Measurements from ENCODE around the gene GDE1. TPM values are rescaled to one million over a fixed set of nuclear protein-coding genes. Genes with fewer than 3 reads are reported as not detected.

Gene GDE1
- total RNA-seq, 2 experiments from 2014 or later, result 19.7 to 25.9 TPM

DNA sequence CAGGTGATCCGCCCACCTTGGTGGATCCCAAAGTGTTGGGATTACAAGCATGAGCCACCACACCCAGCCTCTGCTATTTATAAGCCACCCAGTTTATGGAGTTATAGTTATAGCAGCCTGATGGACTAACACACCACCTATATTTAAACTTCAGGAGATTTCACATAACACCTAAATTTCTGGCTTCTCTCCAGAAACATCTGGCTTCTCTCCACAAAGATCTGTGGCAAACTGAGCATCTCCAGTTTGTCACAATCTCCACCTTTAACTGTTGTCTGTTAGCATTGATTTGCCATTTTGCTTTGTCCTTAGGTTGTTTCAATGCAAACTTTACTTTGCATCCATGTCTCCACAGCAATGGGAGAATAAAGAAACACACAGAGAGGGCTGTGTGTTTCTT, 39.6 kb downstream of the GDE1 start:
- H3K9me3 Mint-ChIP-seq (ENCODE audit: insufficient read depth), result no peaks in the 10 kb centered on the region
- ATAC-seq, result no peak
- POLR2A ChIA-PET, result no interaction called here

DNA sequence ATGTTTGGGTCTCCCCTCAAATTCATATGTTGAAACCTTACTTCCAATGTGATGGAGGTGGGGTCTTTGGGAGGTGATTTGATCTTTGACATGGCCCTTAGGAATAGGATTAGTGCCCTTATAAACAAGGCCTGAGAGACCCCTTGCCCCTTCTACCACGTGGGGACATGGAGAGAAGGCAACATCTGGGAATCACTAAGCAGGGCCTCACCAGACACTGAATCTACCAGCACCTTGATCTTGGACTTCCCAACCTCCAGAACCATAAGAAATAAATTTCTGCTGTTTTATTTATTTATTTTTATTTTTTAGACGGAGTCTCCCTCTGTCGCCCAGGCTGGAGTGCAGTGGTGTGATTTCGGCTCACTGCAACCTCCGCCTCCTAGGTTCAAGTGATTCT, 40.1 kb downstream of the GDE1 start:
- H3K4me1 Mint-ChIP-seq (ENCODE audit: low read depth), result no peaks in the 10 kb centered on the region

More for the DNA sequence above, 39.6 kb downstream of the GDE1 start:
- Mint-ChIP-seq H3K36me3 (ENCODE audit: low read depth) (no peaks in the 10 kb centered on the region), H3K27ac (no peak overlapping the region), H3K4me3 (no peak overlapping the region), H3K27me3 (ENCODE audit: low read depth) (peaks cover 8% of the 10 kb centered on the region), H3K4me1 (ENCODE audit: low read depth) (no peaks in the 10 kb centered on the region)
- CTCF ChIA-PET, result no interaction called here
- DNase-seq, result no peak

DNA sequence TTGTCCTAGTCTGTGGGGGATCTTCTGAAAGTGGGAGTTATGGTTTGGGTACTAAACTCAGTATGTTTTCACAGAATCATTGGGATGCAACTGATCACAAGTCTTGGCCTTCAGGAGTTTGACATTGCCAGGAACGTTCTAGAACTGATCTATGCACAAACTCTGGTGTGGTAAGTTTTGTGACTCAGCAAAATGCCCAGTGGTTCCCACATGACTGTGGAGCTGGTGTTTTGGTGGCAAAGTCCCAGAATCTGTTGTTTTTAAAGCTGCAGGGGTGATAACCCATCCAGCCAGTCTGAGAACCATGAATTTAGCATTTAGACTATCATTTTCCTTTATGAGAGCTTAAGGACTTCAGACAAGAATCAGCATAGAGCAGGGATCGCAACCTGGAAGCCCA, 40.6 kb downstream of the GDE1 start:
- no peaks in the 10 kb centered on the region for H3K4me1 Mint-ChIP-seq (ENCODE audit: low read depth)
- ATAC-seq (no peak), DNase-seq (no peak)
- H3K4me3 Mint-ChIP-seq, result no peak overlapping the region
- POLR2A ChIA-PET, result no interaction called here
- CTCF ChIA-PET, result interaction anchor here (0.9 kb wide), 1 partner anchor 22 kb away, joined by 5 read pairs; no protein-coding TSS in a partner anchor
- H3K9me3 Mint-ChIP-seq (ENCODE audit: insufficient read depth), result no peaks in the 10 kb centered on the region
- no peaks in the 10 kb centered on the region for H3K36me3 Mint-ChIP-seq (ENCODE audit: low read depth)
- H3K27ac Mint-ChIP-seq, result no peak overlapping the region
- H3K27me3 Mint-ChIP-seq (ENCODE audit: low read depth), result peaks cover 8% of the 10 kb centered on the region

More for the DNA sequence above, 40.1 kb downstream of the GDE1 start:
- ChIA-PET POLR2A (no interaction called here), CTCF (interaction anchor here (0.9 kb wide), 1 partner anchor 21 kb away, joined by 5 read pairs; no protein-coding TSS in a partner anchor)
- no peaks in the 10 kb centered on the region for H3K36me3 Mint-ChIP-seq (ENCODE audit: low read depth)
- no peak overlapping the region for H3K4me3 Mint-ChIP-seq
- no peaks in the 10 kb centered on the region for H3K9me3 Mint-ChIP-seq (ENCODE audit: insufficient read depth)
- no peak overlapping the region for H3K27ac Mint-ChIP-seq
- ATAC-seq (no peak), DNase-seq (no peak)
- H3K27me3 Mint-ChIP-seq (ENCODE audit: low read depth), result peaks cover 8% of the 10 kb centered on the region

DNA sequence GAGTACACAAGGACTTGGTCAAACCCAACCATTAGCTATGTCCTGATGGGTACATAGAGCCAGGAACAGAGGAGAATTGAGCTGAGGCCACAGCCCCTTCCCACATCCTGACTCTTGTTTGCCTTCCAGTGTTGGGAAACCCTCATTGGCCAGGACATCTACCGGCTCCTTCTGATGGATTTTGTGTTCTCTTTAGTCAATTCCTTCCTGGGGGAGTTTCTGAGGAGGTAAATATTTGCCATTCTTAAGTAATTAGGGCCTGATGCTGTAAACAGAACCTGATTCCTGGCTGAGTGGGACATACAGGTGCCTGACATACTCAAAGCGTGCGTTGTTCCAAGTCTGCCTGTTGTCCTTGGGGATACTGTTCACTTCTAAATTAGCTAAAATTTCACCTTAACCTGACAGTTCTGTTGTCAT, 42.6 kb downstream of the GDE1 start:
- Mint-ChIP-seq H3K27me3 (ENCODE audit: low read depth) (peaks cover 8% of the 10 kb centered on the region), H3K4me3 (no peak overlapping the region), H3K27ac (no peak overlapping the region), H3K36me3 (ENCODE audit: low read depth) (no peaks in the 10 kb centered on the region), H3K4me1 (ENCODE audit: low read depth) (no peaks in the 10 kb centered on the region), H3K9me3 (ENCODE audit: insufficient read depth) (no peaks in the 10 kb centered on the region)
- POLR2A ChIA-PET, result no interaction called here
- ATAC-seq (no peak), DNase-seq (no peak)
- CTCF ChIA-PET, result interaction anchor here (0.6 kb wide), 1 partner anchor 23 kb away, joined by 3 read pairs; no protein-coding TSS in a partner anchor

DNA sequence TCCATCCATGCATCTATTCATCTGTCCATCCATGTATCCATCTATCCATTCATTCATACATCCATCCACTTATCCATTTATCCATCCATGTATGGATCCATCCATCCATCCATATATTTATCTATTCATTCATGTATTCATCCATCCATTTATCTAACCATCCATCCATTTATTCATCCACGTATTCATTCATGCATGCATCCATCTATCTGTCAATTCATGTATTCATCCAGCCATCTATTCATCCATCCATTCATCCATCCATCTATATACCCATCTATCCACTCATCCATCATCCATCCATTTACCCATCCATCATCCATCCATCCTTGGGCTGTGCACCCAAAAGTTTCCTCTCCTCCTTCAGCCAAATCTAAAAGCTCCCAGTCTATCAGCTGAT, 43.4 kb downstream of the GDE1 start:
- Mint-ChIP-seq H3K9me3 (ENCODE audit: insufficient read depth) (no peaks in the 10 kb centered on the region), H3K4me1 (ENCODE audit: low read depth) (no peaks in the 10 kb centered on the region), H3K27ac (no peak overlapping the region), H3K4me3 (no peak overlapping the region), H3K27me3 (ENCODE audit: low read depth) (peaks cover 8% of the 10 kb centered on the region), H3K36me3 (ENCODE audit: low read depth) (no peaks in the 10 kb centered on the region)
- DNase-seq (no peak), ATAC-seq (no peak)
- ChIA-PET CTCF (interaction anchor here (0.6 kb wide), 1 partner anchor 24 kb away, joined by 3 read pairs; no protein-coding TSS in a partner anchor), POLR2A (no interaction called here)

DNA sequence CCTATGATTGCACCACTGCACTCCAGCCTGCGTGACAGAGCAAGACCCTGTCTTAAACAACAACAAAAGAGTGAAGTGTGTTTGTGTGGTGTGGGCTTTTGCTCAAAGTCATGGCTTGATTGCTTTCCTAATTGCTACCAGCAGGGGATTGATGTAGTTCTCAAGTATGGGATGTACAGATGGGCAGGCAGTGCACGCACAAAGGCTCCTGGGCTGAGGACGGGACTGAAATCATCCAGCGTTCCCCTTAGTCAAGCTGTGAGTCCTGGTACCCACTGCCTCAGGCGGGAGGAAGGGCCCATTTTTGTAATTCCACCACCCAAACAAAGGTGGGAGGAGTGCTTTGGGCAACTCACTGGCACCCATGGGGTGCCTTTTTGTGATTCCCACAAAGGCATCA, 47.3 kb downstream of the GDE1 start:
- ChIA-PET CTCF (no interaction called here), POLR2A (no interaction called here)
- Mint-ChIP-seq H3K27me3 (ENCODE audit: low read depth) (peaks cover 6% of the 10 kb centered on the region), H3K27ac (no peak overlapping the region), H3K36me3 (ENCODE audit: low read depth) (no peaks in the 10 kb centered on the region), H3K4me1 (ENCODE audit: low read depth) (no peaks in the 10 kb centered on the region), H3K4me3 (no peak overlapping the region), H3K9me3 (ENCODE audit: insufficient read depth) (no peaks in the 10 kb centered on the region)
- ATAC-seq (no peak), DNase-seq (no peak)

DNA sequence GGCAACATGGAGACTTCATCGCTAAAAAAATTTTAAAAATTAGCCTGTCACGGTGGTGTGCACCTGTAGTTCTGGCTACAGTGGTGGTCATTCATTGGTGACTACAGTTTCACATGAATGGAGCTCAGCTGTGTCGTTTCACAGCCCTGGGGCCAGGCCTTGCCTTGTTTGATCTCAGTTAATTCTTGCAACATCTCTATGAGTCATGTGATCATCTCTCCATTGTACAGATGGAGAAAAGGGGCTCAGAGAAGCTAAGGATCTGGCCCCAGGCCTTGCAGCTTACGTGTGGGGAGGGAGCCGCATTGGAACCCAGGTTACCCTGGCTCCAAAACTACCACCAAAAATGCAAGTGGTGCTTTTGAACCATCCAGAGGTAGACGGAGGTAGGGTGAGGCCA, 49.4 kb downstream of the GDE1 start:
- no peak overlapping the region for H3K4me3 Mint-ChIP-seq
- CTCF ChIA-PET, result no interaction called here
- DNase-seq, result no peak
- H3K9me3 Mint-ChIP-seq (ENCODE audit: insufficient read depth), result no peaks in the 10 kb centered on the region
- ATAC-seq, result no peak
- H3K4me1 Mint-ChIP-seq (ENCODE audit: low read depth), result no peaks in the 10 kb centered on the region
- H3K27ac Mint-ChIP-seq, result no peak overlapping the region
- H3K36me3 Mint-ChIP-seq (ENCODE audit: low read depth), result no peaks in the 10 kb centered on the region
- POLR2A ChIA-PET, result no interaction called here
- H3K27me3 Mint-ChIP-seq (ENCODE audit: low read depth), result peaks cover 2% of the 10 kb centered on the region

DNA sequence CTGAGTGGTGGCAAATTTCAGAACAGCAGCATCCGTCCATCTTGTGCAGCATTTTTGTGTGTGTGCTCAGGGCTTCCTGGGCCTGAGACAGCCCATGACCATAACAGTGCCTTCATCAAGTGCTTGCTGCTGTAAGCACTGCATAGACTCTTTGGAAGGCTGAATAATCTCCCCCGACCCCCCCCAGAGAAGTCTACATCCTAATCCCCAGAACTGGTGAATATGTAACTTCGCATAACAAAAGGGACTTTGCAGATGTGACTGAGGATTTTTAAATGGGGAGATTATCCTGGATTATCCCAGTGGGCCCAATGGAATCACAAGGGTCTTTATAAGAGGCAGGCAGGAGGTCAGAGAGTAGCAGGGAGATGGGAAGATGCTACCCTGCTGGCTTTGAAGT, 53.6 kb downstream of the GDE1 start:
- no peak overlapping the region for H3K4me3 Mint-ChIP-seq
- H3K9me3 Mint-ChIP-seq (ENCODE audit: insufficient read depth), result no peaks in the 10 kb centered on the region
- DNase-seq (no peak), ATAC-seq (no peak)
- CTCF ChIA-PET, result no interaction called here
- H3K27me3 Mint-ChIP-seq (ENCODE audit: low read depth), result peaks cover 3% of the 10 kb centered on the region
- POLR2A ChIA-PET, result no interaction called here
- H3K27ac Mint-ChIP-seq, result no peak overlapping the region
- H3K4me1 Mint-ChIP-seq (ENCODE audit: low read depth), result no peaks in the 10 kb centered on the region
- H3K36me3 Mint-ChIP-seq (ENCODE audit: low read depth), result no peaks in the 10 kb centered on the region

DNA sequence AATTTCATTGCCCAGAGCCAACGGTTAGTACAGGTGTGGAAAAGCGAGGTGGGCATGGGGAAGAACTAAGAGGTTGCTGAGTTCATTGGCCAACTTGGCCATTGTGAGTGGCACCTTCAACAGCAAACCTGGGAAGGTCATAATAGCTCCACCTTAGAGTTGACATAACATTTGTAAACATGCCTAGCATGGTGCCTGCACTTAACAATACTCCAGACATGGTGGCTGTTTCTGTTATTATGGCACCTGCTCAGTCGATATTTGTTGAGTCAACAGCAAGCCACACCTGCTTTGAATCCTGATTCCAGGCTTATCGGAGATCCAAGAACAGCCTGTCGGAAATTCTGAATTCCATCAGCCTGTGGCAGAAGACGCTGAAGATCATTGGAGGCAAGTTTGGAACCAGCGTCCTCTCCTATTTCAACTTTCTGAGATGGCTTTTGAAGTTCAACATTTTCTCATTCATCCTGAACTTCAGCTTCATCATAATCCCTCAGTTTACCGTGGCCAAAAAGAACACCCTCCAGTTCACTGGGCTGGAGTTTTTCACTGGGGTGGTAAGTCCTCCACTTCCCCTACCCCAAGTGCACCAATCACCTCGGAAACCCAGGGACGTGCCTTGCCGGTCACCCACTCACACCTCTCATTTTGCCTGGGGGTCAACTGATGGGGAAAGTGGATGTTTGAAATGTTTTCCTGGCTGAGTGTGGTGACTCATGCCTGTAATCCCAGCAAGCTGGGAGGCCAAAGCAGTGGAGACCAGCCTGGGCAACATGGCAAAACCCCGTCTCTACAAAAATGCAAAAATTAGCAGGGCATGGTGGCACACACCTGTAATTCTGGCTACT, 58.2 kb downstream of the GDE1 start:
- Mint-ChIP-seq H3K9me3 (ENCODE audit: insufficient read depth) (no peaks in the 10 kb centered on the region), H3K27me3 (ENCODE audit: low read depth) (peaks cover 7% of the 10 kb centered on the region), H3K36me3 (ENCODE audit: low read depth) (no peaks in the 10 kb centered on the region), H3K27ac (no peak overlapping the region), H3K4me1 (ENCODE audit: low read depth) (no peaks in the 10 kb centered on the region), H3K4me3 (no peak overlapping the region)
- DNase-seq (no peak), ATAC-seq (no peak)
- CTCF ChIA-PET, result no interaction called here
- POLR2A ChIA-PET, result no interaction called here

DNA sequence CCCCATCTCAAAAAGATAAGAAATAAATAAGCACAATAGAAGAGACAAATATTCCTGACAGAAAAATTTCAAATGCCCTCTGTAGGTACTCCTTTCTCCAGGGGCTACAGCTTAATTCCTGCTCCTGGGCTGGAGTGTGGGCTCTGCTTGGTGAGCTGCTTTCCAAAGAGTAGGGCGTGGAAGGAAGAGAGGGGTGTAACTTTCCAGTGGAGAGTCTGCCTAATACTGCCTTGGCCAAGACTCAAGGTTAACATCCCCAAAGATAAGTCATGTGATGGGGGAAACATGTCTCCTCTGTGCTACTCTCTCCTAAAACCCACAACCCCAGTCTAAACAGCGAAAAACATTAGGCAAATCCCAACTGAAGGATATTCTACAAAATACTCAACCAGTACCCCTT, 61.5 kb downstream of the GDE1 start:
- CTCF ChIA-PET, result no interaction called here
- Mint-ChIP-seq H3K36me3 (ENCODE audit: low read depth) (no peaks in the 10 kb centered on the region), H3K9me3 (ENCODE audit: insufficient read depth) (no peaks in the 10 kb centered on the region), H3K27ac (no peak overlapping the region), H3K4me3 (no peak overlapping the region), H3K4me1 (ENCODE audit: low read depth) (no peaks in the 10 kb centered on the region), H3K27me3 (ENCODE audit: low read depth) (peaks cover 7% of the 10 kb centered on the region)
- POLR2A ChIA-PET, result no interaction called here
- no peak for ATAC-seq
- no peak for DNase-seq

DNA sequence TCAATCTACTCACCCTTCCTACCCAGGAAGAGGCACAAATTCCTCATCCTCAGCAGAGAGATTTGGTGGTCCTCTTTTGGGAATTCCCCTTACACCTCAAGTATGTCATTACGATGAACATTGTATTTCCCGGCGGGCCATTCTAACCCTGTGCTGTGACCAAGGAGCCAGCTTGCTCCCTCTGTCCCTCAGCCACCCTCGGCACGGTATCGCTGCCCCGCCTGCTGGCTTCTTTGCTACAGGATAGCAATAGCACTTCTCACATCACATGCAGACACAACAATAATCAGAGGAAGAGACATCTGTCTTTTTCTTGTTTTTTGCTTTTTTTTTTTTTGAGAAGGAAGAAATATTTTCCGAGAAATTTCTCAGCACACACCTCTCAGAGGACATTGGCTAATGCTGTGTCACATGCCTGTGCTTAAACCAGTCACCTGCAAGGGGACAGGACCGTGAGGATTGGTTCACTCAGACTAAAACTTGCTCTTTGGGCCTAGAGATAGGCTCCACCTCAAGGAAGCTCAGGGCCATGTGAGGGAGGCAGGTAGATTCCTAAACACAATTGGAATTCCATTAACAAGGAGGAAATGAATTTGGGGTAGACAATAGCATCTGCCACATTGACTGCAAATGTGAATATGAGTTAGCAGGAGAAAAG, 63.0 kb downstream of the GDE1 start:
- Mint-ChIP-seq H3K4me3 (no peak overlapping the region), H3K4me1 (ENCODE audit: low read depth) (no peaks in the 10 kb centered on the region), H3K36me3 (ENCODE audit: low read depth) (no peaks in the 10 kb centered on the region), H3K9me3 (ENCODE audit: insufficient read depth) (no peaks in the 10 kb centered on the region), H3K27me3 (ENCODE audit: low read depth) (peaks cover 7% of the 10 kb centered on the region), H3K27ac (no peak overlapping the region)
- POLR2A ChIA-PET, result no interaction called here
- DNase-seq, result no peak
- CTCF ChIA-PET, result no interaction called here
- no peak for ATAC-seq

Data from activated CD8-positive, alpha-beta T cell treated with anti-CD3 and anti-CD28 coated beads, Interleukin-2, amount 10 ng/mL, durations not matched to agents 7 days and 5 days (primary cell).